Nephron (organoid): ENCODE data around the gene ABCG4.
A peak's percentile ranks its signal among the peaks of the same experiment; 100 is the strongest.
"Not testable (repeated sequence)": the region's sequence is repeated elsewhere in the genome, so short reads cannot be mapped to it uniquely, and the experiment has no call there.

Source experiments
- H3K27ac Mint-ChIP-seq, 3 experiments: 2 replicates each; pipeline ENCODE4 v1.8.0; 2020; ENCODE audit warnings: mixed read lengths in 3 of 3, mild to moderate bottlenecking in 2 of 3, moderate library complexity in 1 of 3
- H3K27me3 Mint-ChIP-seq: 2 replicates; pipeline ENCODE4 v1.8.0; 2021; ENCODE audit warnings: low read depth, mild to moderate bottlenecking, moderate library complexity, mixed read lengths
- H3K36me3 Mint-ChIP-seq: 2 replicates; pipeline ENCODE4 v1.8.0; 2020; ENCODE audit warnings: low read depth, mixed read lengths
- H3K4me1 Mint-ChIP-seq: 2 replicates; pipeline ENCODE4 v1.8.0; 2020; ENCODE audit warnings: mixed read lengths
- H3K4me3 Mint-ChIP-seq, 3 experiments: 2 replicates each; pipeline ENCODE4 v1.8.0; 2020; ENCODE audit warnings: mild to moderate bottlenecking in 3 of 3, mixed read lengths in 3 of 3, moderate library complexity in 2 of 3
- H3K9me3 Mint-ChIP-seq: 2 replicates; pipeline ENCODE4 v1.8.0; 2020; ENCODE audit warnings: mixed read lengths
- CTCF ChIP-seq, 3 experiments: fragments of 200-600 bp; sonication (generic); IDR thresholded peaks; one replicate each; pipeline ENCODE4 v1.5.0; 2021; ENCODE audit warnings: antibody characterized with exemption in 3 of 3; ENCODE audit not compliant: unreplicated experiment in 3 of 3

Gene ABCG4

GRCh38 chr11:119193001-119193400, 44.1 kb downstream of the ABCG4 start:
- TF ChIP-seq CTCF (IDR thresholded peaks at IDR 0.05; ENCODE audit: unreplicated experiment in 3 of 3) = no peak

GRCh38 chr11:119193626-119194025, 44.8 kb downstream of the ABCG4 start:
- Mint-ChIP-seq H3K4me1 (peaks cover 5% of the 10 kb centered on the region), H3K4me3 (no peak overlapping the region), H3K9me3 (no peaks in the 10 kb centered on the region), H3K27ac (no peak overlapping the region), H3K27me3 (peaks cover 8% of the 10 kb centered on the region), H3K36me3 (no peaks in the 10 kb centered on the region)
- no peak for TF ChIP-seq CTCF (IDR thresholded peaks at IDR 0.05; ENCODE audit: unreplicated experiment in 3 of 3)

More at GRCh38 chr11:119193001-119193400, 44.1 kb downstream of the ABCG4 start:
- Mint-ChIP-seq H3K9me3 (no peaks in the 10 kb centered on the region), H3K36me3 (no peaks in the 10 kb centered on the region), H3K27me3 (peaks cover 8% of the 10 kb centered on the region), H3K4me3 (no peak overlapping the region), H3K27ac (no peak overlapping the region), H3K4me1 (peaks cover 5% of the 10 kb centered on the region)

- Mint-ChIP-seq H3K9me3 (no peaks in the 10 kb centered on the region), H3K36me3 (no peaks in the 10 kb centered on the region), H3K27ac (no peak overlapping the region), H3K27me3 (peaks cover 4% of the 10 kb centered on the region), H3K4me3 (no peak overlapping the region), H3K4me1 (peaks cover 5% of the 10 kb centered on the region)
- no peak for TF ChIP-seq CTCF (IDR thresholded peaks at IDR 0.05; ENCODE audit: unreplicated experiment in 3 of 3)
These were observed 46.1 kb downstream of the ABCG4 start for GRCh38 chr11:119194811-119195440.

- peaks cover 5% of the 10 kb centered on the region for H3K4me1 Mint-ChIP-seq
- no peaks in the 10 kb centered on the region for H3K9me3 Mint-ChIP-seq
- H3K36me3 Mint-ChIP-seq = no peaks in the 10 kb centered on the region
- no peak overlapping the region for H3K4me3 Mint-ChIP-seq
- no peak overlapping the region for H3K27ac Mint-ChIP-seq
- H3K27me3 Mint-ChIP-seq = peaks cover 3% of the 10 kb centered on the region
- no peak for TF ChIP-seq CTCF (IDR thresholded peaks at IDR 0.05; ENCODE audit: unreplicated experiment in 3 of 3)
These were observed 46.8 kb downstream of the ABCG4 start for GRCh38 chr11:119195680-119196079.

GRCh38 chr11:119196833-119197483, 48.1 kb downstream of the ABCG4 start:
- Mint-ChIP-seq H3K27ac (peak overlapping the region in 1 of 3 experiments; percentile 0), H3K27me3 (peaks cover 3% of the 10 kb centered on the region), H3K9me3 (no peaks in the 10 kb centered on the region), H3K4me1 (peaks cover 5% of the 10 kb centered on the region), H3K4me3 (no peak overlapping the region), H3K36me3 (no peaks in the 10 kb centered on the region)
- peak; percentile 76 to 80 (median 80) for TF ChIP-seq CTCF (IDR thresholded peaks at IDR 0.05; ENCODE audit: unreplicated experiment in 3 of 3)

GRCh38 chr11:119198925-119199324, 50.1 kb downstream of the ABCG4 start:
- Mint-ChIP-seq H3K27ac (no peak overlapping the region), H3K9me3 (no peaks in the 10 kb centered on the region), H3K4me3 (no peak overlapping the region), H3K27me3 (peaks cover 2% of the 10 kb centered on the region), H3K36me3 (no peaks in the 10 kb centered on the region), H3K4me1 (peaks cover 5% of the 10 kb centered on the region)
- TF ChIP-seq CTCF (IDR thresholded peaks at IDR 0.05; ENCODE audit: unreplicated experiment in 3 of 3) = no peak

- H3K36me3 Mint-ChIP-seq, H3K9me3 Mint-ChIP-seq, H3K27me3 Mint-ChIP-seq, H3K27ac Mint-ChIP-seq, H3K4me3 Mint-ChIP-seq: not testable (repeated sequence)
- peaks cover 18% of the 10 kb centered on the region for H3K4me1 Mint-ChIP-seq
These were observed 52.4 kb downstream of the ABCG4 start for GRCh38 chr11:119201236-119201635.
